Hepatocyte (in vitro differentiated cells): ENCODE measurements around the gene FTSJ1. TPM values are rescaled to one million over a fixed set of nuclear protein-coding genes. Genes with fewer than 3 reads are reported as not detected.

Experiments used
- DNase-seq: peaks from one replicate; pipeline ENCODE4 v3.0.0-alpha.2; 2016; ENCODE audit warnings: low spot score
- H2AFZ ChIP-seq: fragments of 200-600 bp; sonication (generic); 2 replicates; pipeline ENCODE4 v1.6.0; 2016; ENCODE audit warnings: antibody characterized with exemption, mild to moderate bottlenecking
- H3K27ac ChIP-seq: fragments of 200-600 bp; sonication (generic); 2 replicates; pipeline ENCODE4 v1.5.1; 2016; ENCODE audit warnings: mild to moderate bottlenecking
- H3K27me3 ChIP-seq: fragments of 200-600 bp; sonication (generic); 2 replicates; pipeline ENCODE4 v1.6.1; 2016
- H3K36me3 ChIP-seq: fragments of 200-600 bp; sonication (generic); replicated peaks from 2 replicates; pipeline ENCODE4 v1.5.1; 2016; ENCODE audit warnings: low read depth; ENCODE audit not compliant: insufficient read depth
- H3K4me1 ChIP-seq: fragments of 200-600 bp; sonication (generic); 2 replicates; pipeline ENCODE4 v1.5.1; 2016; ENCODE audit warnings: mild to moderate bottlenecking, moderate library complexity; ENCODE audit not compliant: insufficient read depth
- H3K4me2 ChIP-seq: fragments of 200-600 bp; sonication (generic); 2 replicates; pipeline ENCODE4 v1.6.0; 2016
- H3K4me3 ChIP-seq: fragments of 200-600 bp; sonication (generic); 2 replicates; pipeline ENCODE4 v1.5.1; 2016; ENCODE audit warnings: mild to moderate bottlenecking
- H3K79me2 ChIP-seq: fragments of 200-600 bp; sonication (generic); 2 replicates; pipeline ENCODE4 v1.6.0; 2017; ENCODE audit warnings: mild to moderate bottlenecking
- H3K9me2 ChIP-seq: fragments of 200-600 bp; sonication (generic); replicated peaks from 2 replicates; pipeline ENCODE4 v1.6.0; 2017; ENCODE audit warnings: mild to moderate bottlenecking; ENCODE audit not compliant: insufficient read depth
- H3K9me3 ChIP-seq: fragments of 200-600 bp; sonication (generic); 2 replicates; pipeline ENCODE4 v1.5.1; 2016; ENCODE audit warnings: low read depth, mild to moderate bottlenecking
- H4K20me1 ChIP-seq: fragments of 200-600 bp; sonication (generic); 2 replicates; pipeline ENCODE4 v1.6.0; 2016; ENCODE audit warnings: mild to moderate bottlenecking; ENCODE audit not compliant: insufficient read depth, poor library complexity, severe bottlenecking
- CTCF ChIP-seq: fragments of 200-600 bp; sonication (generic); IDR thresholded peaks from 2 replicates; pipeline ENCODE4 v1.5.1; 2016; ENCODE audit warnings: antibody characterized with exemption, mild to moderate bottlenecking; ENCODE audit not compliant: poor library complexity
- EZH2 ChIP-seq: fragments of 200-600 bp; sonication (generic); IDR thresholded peaks from 2 replicates; pipeline ENCODE4 v1.6.1; 2016; ENCODE audit warnings: antibody characterized with exemption, mild to moderate bottlenecking, borderline replicate concordance
- EZH2phosphoT487 ChIP-seq: fragments of 200-600 bp; sonication (generic); IDR thresholded peaks from one replicate; pipeline ENCODE4 v1.6.1; 2018; ENCODE audit warnings: antibody characterized with exemption, mild to moderate bottlenecking, low read depth, moderate library complexity; ENCODE audit not compliant: unreplicated experiment, severe bottlenecking
- WGBS: methylation state at CpG from one replicate; pipeline ENCODE4 v1.1.6; 2016; ENCODE audit warnings: low lambda C conversion rate; ENCODE audit errors: missing lambda C conversion rate; 5-methylcytosine and 5-hydroxymethylcytosine counted together
- polyA plus RNA-seq: library from polyadenylated mRNA; unstranded; fragments of >200 nt; fragmentation: Nextera tagmentation; extraction: Ambion mirVana; gene quantifications from 2 replicates; pipeline ENCODE4 v1.2.1, GENCODE V29; 2016
- total RNA-seq: library from RNA; depleted of rRNA; stranded (reverse); fragments of >200 nt; gene quantifications from 2 replicates; pipeline ENCODE4 v1.2.3, GENCODE V29; 2014

FTSJ1 gene
- total and polyA plus RNA-seq, 2 experiments from 2014 or later = 38.4 to 43.8 TPM

- no peak overlapping the region for H3K27ac ChIP-seq
- DNase-seq = no peak
- H3K79me2 ChIP-seq = no peaks in the 10 kb centered on the region
- no peak overlapping the region for H3K4me3 ChIP-seq
- no peak overlapping the region for H3K4me2 ChIP-seq
- no peak for TF ChIP-seq EZH2phosphoT487
- TF ChIP-seq EZH2 = no peak
- TF ChIP-seq CTCF = no peak
- H3K4me1 ChIP-seq = no peaks in the 10 kb centered on the region
- no peak overlapping the region for H2AFZ ChIP-seq
- no peaks in the 10 kb centered on the region for H4K20me1 ChIP-seq
- no peaks in the 10 kb centered on the region for H3K9me2 ChIP-seq
- H3K27me3 ChIP-seq = no peaks in the 10 kb centered on the region
- 71% methylated on average over 5 of the region's 5 CpGs for WGBS
- no peaks in the 10 kb centered on the region for H3K9me3 ChIP-seq
- H3K36me3 ChIP-seq = no peaks in the 10 kb centered on the region
Observed at GRCh38 chrX:48497871-48498270, 21.9 kb downstream of the FTSJ1 start.

- Histone ChIP-seq H3K9me3 (no peaks in the 10 kb centered on the region), H3K36me3 (no peaks in the 10 kb centered on the region), H3K27me3 (no peaks in the 10 kb centered on the region), H3K79me2 (no peaks in the 10 kb centered on the region), H4K20me1 (no peaks in the 10 kb centered on the region), H3K4me2 (no peak overlapping the region), H3K4me1 (no peaks in the 10 kb centered on the region), H3K4me3 (no peak overlapping the region), H2AFZ (no peak overlapping the region), H3K27ac (no peak overlapping the region), H3K9me2 (no peaks in the 10 kb centered on the region)
- TF ChIP-seq CTCF (no peak), EZH2 (no peak), EZH2phosphoT487 (no peak)
- no peak for DNase-seq
- 81% methylated on average over 6 of the region's 6 CpGs for WGBS
Observed at GRCh38 chrX:48498374-48498809, 22.4 kb downstream of the FTSJ1 start.

GRCh38 chrX:48504261-48504660 is 28.3 kb downstream of the FTSJ1 start:
- Histone ChIP-seq H4K20me1 (no peaks in the 10 kb centered on the region), H3K27ac (no peak overlapping the region), H3K9me2 (no peaks in the 10 kb centered on the region), H3K4me3 (no peak overlapping the region), H3K36me3 (no peaks in the 10 kb centered on the region), H3K4me1 (no peaks in the 10 kb centered on the region), H2AFZ (no peak overlapping the region), H3K79me2 (no peaks in the 10 kb centered on the region), H3K4me2 (no peak overlapping the region), H3K9me3 (no peaks in the 10 kb centered on the region), H3K27me3 (no peaks in the 10 kb centered on the region)
- no peak for TF ChIP-seq EZH2phosphoT487
- no peak for TF ChIP-seq EZH2
- TF ChIP-seq CTCF = no peak
- WGBS = 84% methylated on average over 7 of the region's 7 CpGs
- no peak for DNase-seq

- Histone ChIP-seq H3K9me3 (no peaks in the 10 kb centered on the region), H3K4me1 (no peaks in the 10 kb centered on the region), H2AFZ (no peak overlapping the region), H3K4me3 (no peak overlapping the region), H3K79me2 (no peaks in the 10 kb centered on the region), H3K27ac (no peak overlapping the region), H3K9me2 (no peaks in the 10 kb centered on the region), H4K20me1 (no peaks in the 10 kb centered on the region), H3K36me3 (no peaks in the 10 kb centered on the region), H3K27me3 (no peaks in the 10 kb centered on the region), H3K4me2 (no peak overlapping the region)
- WGBS = 69% methylated on average over 5 of the region's 5 CpGs
- DNase-seq = no peak
- no peak for TF ChIP-seq CTCF
- TF ChIP-seq EZH2 = no peak
- TF ChIP-seq EZH2phosphoT487 = no peak
Observed at GRCh38 chrX:48505481-48505880, 29.5 kb downstream of the FTSJ1 start.
